ENCODE data around the gene DNPEP.

DNA sequence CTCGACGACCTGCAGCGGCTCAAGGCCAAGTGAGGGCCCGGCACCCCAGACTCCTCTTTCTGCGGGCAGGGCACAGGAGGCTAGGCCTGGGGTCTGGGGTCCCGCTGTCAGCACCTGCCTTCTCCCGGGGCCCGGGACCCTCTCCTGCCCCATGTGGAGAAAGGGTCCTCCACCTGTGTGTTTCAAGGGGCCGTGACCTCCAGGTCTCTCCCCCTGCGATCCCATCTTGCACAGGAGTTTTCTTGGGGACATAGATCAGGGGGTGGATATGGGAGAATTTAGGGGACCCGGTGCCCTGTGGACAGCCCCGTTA is 31.3 kb upstream of the DNPEP start:
- TF ChIP-seq CTCF (IDR thresholded peaks at IDR 0.05), result no peak
- no peak for TF ChIP-seq POLR2A (IDR thresholded peaks at IDR 0.05)
- TF ChIP-seq EP300 (IDR thresholded peaks at IDR 0.05), result no peak
